Gastrocnemius medialis (tissue), 4 donors: Measurements from ENCODE around the gene ILDR2. TPM values are rescaled to one million over a fixed set of nuclear protein-coding genes. Genes with fewer than 3 reads are reported as not detected.

Source experiments
- ATAC-seq, 2 donors: fragments of 150-250 bp; one replicate each; pipeline ENCODE4 v1.9.1; 2016
- DNase-seq, 2 donors: peaks; one replicate each; pipeline ENCODE4 v3.0.0-alpha.2; 2019
- H3K27ac ChIP-seq, 4 donors: fragments of 200-600 bp; sonication (generic); 1 replicate in 1 of 4; 2 replicates in 3 of 4; pipeline ENCODE4 v1.5.1; 2016 to 2018; ENCODE audit warnings: mild to moderate bottlenecking in 2 of 4, moderate library complexity in 1 of 4
- H3K27me3 ChIP-seq, 3 donors: fragments of 200-600 bp; sonication (generic) in 2 of 3; 1 replicate in 1 of 3; 2 replicates in 2 of 3; pipeline versions ENCODE4 v1.5.1 to v1.6.0; 2016 to 2019; ENCODE audit warnings: mild to moderate bottlenecking in 1 of 3, moderate library complexity in 1 of 3
- H3K36me3 ChIP-seq, 2 donors: fragments of 200-600 bp; sonication (generic) in 1 of 2; one replicate each; pipeline ENCODE4 v1.5.1; 2017 to 2018
- H3K4me1 ChIP-seq, 2 donors: fragments of 200-600 bp; sonication (generic) in 1 of 2; one replicate each; pipeline ENCODE4 v1.5.1; 2016 to 2017; ENCODE audit warnings: mild to moderate bottlenecking in 2 of 2
- H3K4me3 ChIP-seq, 4 donors: fragments of 200-600 bp; sonication (generic) in 3 of 4; 1 replicate in 1 of 4; 2 replicates in 3 of 4; pipeline ENCODE4 v1.5.1; 2016 to 2019; ENCODE audit warnings: mild to moderate bottlenecking in 2 of 4
- H3K9me3 ChIP-seq, 3 donors: fragments of 200-600 bp; sonication (generic) in 2 of 3; 1 replicate in 1 of 3; 2 replicates in 2 of 3; pipeline ENCODE4 v1.5.1; 2016 to 2019
- CTCF ChIP-seq, 5 experiments: fragments of 450-650 bp in 3 of 5; fragments of 200-600 bp in 2 of 5; sonication (generic) in 2 of 5; IDR thresholded peaks in 4 of 5; conservative IDR thresholded peaks in 1 of 5; 1 replicate in 4 of 5; 2 replicates in 1 of 5; pipeline ENCODE4 v1.5.1; 2016 to 2019; ENCODE audit warnings: antibody characterized with exemption in 5 of 5, mild to moderate bottlenecking in 3 of 5, moderate library complexity in 3 of 5
- POLR2A ChIP-seq, 2 donors: fragments of 450-650 bp; IDR thresholded peaks; one replicate each; pipeline ENCODE4 v1.6.1; 2017; ENCODE audit warnings: antibody characterized with exemption in 2 of 2, mild to moderate bottlenecking in 2 of 2, moderate library complexity in 2 of 2
- in situ Hi-C, 4 donors: fragments of 200-750 bp; cut with MboI; loops; one replicate each; pipeline versions ENCODE4 v1.15.0 to v1.8.0; 2017; ENCODE audit warnings: low sequenced_read_pairs in 4 of 4
- intact Hi-C: fragments of 100-400 bp; cut with DNase I; formaldehyde crosslinking; loops from one replicate; pipeline ENCODE4 v1.15.1; 2023; ENCODE audit warnings: low total_unique reads
- total RNA-seq, 4 donors: library from RNA; depleted of rRNA; stranded (reverse); fragments of >200 nt; gene quantifications; one replicate each; pipeline versions ENCODE4 v1.1.0 to v1.2.3, GENCODE V29; 2016

ILDR2 gene
- total RNA-seq, 4 donors from 2014 or later = 0.10 to 0.47 (median 0.25) TPM

GRCh38 chr1:166875734-166876539 lies 99.4 kb downstream of the ILDR2 start, which contains the start of gene TADA1:
TSS of gene TADA1 (minus strand) at chr1:166876264. CDS start at chr1:166876233, 31 bp downstream.
- TF ChIP-seq CTCF (IDR thresholded peaks at IDR 0.05 in 4 of 5, conservative IDR thresholded peaks at IDR 0.05 in 1 of 5) = peak in 4 of 5 experiments; percentile 34 to 53 (median 48)
- peak; percentile 70 to 88 for TF ChIP-seq POLR2A (IDR thresholded peaks at IDR 0.05)
- H3K27me3 ChIP-seq = no peaks in the 10 kb centered on the region
- peak within 1 kb of the TSS; percentile 84 to 94 (median 92) for H3K27ac ChIP-seq
- in situ Hi-C loops (loop anchor here in 1 of 4 donors (5.0 kb wide), 1 partner anchor 34 kb away; no protein-coding TSS in a partner anchor), intact Hi-C loops (loop anchor here (1.0 to 2.0 kb wide), 2 partner anchors 37 to 347 kb away; partner anchors contain the start of gene POGK)
- H3K4me1 ChIP-seq = peaks cover 12 to 33% of the 10 kb centered on the region in 2 donors
- H3K4me3 ChIP-seq = peak within 1 kb of the TSS; percentile 58 to 81 (median 74)
- H3K9me3 ChIP-seq = no peaks in the 10 kb centered on the region
- DNase-seq (peak; percentile 98 to 99), ATAC-seq (peak; percentile 95 to 97)
- no peaks in the 10 kb centered on the region for H3K36me3 ChIP-seq

- H3K36me3 ChIP-seq = no peaks in the 10 kb centered on the region
- peak overlapping the region; percentile 57 to 81 (median 74) for H3K4me3 ChIP-seq
- TF ChIP-seq POLR2A (IDR thresholded peaks at IDR 0.05) (no peak), CTCF (IDR thresholded peaks at IDR 0.05 in 4 of 5, conservative IDR thresholded peaks at IDR 0.05 in 1 of 5) (no peak)
- in situ Hi-C loops (loop anchor here in 1 of 4 donors (5.0 kb wide), 1 partner anchor 33 kb away; no protein-coding TSS in a partner anchor), intact Hi-C loops (no loop called here)
- no peak for DNase-seq
- ATAC-seq = no peak
- no peaks in the 10 kb centered on the region for H3K27me3 ChIP-seq
- peaks cover 14 to 33% of the 10 kb centered on the region in 2 donors for H3K4me1 ChIP-seq
- H3K9me3 ChIP-seq = no peaks in the 10 kb centered on the region
- H3K27ac ChIP-seq = peak overlapping the region; percentile 84 to 94 (median 92)
Measured at GRCh38 chr1:166875302-166875733, 100.0 kb downstream of the ILDR2 start.

GRCh38 chr1:166874464-166874863 lies 100.9 kb downstream of the ILDR2 start:
- peak overlapping the region in 1 of 4 donors; percentile 70 for H3K4me3 ChIP-seq
- DNase-seq (no peak), ATAC-seq (no peak)
- intact Hi-C loops (no loop called here), in situ Hi-C loops (loop anchor here in 1 of 4 donors (5.0 kb wide), 1 partner anchor 37 kb away; the partner anchor contains the start of gene POGK)
- no peaks in the 10 kb centered on the region for H3K36me3 ChIP-seq
- no peaks in the 10 kb centered on the region for H3K9me3 ChIP-seq
- H3K27me3 ChIP-seq = no peaks in the 10 kb centered on the region
- no peak overlapping the region for H3K27ac ChIP-seq
- H3K4me1 ChIP-seq = peaks cover 14 to 33% of the 10 kb centered on the region in 2 donors
- TF ChIP-seq POLR2A (IDR thresholded peaks at IDR 0.05) = no peak
- TF ChIP-seq CTCF (IDR thresholded peaks at IDR 0.05 in 4 of 5, conservative IDR thresholded peaks at IDR 0.05 in 1 of 5) = no peak

GRCh38 chr1:166870584-166870983 lies 104.8 kb downstream of the ILDR2 start:
- ATAC-seq (no peak), DNase-seq (no peak)
- Histone ChIP-seq H3K36me3 (peaks cover 0 to 23% of the 10 kb centered on the region in 2 donors), H3K4me3 (no peak overlapping the region), H3K27ac (no peak overlapping the region), H3K4me1 (peaks cover 14 to 26% of the 10 kb centered on the region in 2 donors), H3K27me3 (no peaks in the 10 kb centered on the region), H3K9me3 (no peaks in the 10 kb centered on the region)
- intact Hi-C loops = no loop called here
- in situ Hi-C loops = loop anchor here in 1 of 4 donors (5.0 kb wide), 1 partner anchor 33 kb away; the partner anchor contains the start of gene POGK
- TF ChIP-seq CTCF (IDR thresholded peaks at IDR 0.05 in 4 of 5, conservative IDR thresholded peaks at IDR 0.05 in 1 of 5) (no peak), POLR2A (IDR thresholded peaks at IDR 0.05) (no peak)
